Stimulated activated CD4-positive, alpha-beta T cell treated with anti-CD3 and anti-CD28 coated beads, Interleukin-1b, Interleukin-23, amount 100 ng/mL, for 48 hours (primary cell): ENCODE data around the gene NRAP.

Experiments used
- DNase-seq: peaks from one replicate; pipeline ENCODE4 v3.0.0-alpha.2; 2020

NRAP gene, protein sequence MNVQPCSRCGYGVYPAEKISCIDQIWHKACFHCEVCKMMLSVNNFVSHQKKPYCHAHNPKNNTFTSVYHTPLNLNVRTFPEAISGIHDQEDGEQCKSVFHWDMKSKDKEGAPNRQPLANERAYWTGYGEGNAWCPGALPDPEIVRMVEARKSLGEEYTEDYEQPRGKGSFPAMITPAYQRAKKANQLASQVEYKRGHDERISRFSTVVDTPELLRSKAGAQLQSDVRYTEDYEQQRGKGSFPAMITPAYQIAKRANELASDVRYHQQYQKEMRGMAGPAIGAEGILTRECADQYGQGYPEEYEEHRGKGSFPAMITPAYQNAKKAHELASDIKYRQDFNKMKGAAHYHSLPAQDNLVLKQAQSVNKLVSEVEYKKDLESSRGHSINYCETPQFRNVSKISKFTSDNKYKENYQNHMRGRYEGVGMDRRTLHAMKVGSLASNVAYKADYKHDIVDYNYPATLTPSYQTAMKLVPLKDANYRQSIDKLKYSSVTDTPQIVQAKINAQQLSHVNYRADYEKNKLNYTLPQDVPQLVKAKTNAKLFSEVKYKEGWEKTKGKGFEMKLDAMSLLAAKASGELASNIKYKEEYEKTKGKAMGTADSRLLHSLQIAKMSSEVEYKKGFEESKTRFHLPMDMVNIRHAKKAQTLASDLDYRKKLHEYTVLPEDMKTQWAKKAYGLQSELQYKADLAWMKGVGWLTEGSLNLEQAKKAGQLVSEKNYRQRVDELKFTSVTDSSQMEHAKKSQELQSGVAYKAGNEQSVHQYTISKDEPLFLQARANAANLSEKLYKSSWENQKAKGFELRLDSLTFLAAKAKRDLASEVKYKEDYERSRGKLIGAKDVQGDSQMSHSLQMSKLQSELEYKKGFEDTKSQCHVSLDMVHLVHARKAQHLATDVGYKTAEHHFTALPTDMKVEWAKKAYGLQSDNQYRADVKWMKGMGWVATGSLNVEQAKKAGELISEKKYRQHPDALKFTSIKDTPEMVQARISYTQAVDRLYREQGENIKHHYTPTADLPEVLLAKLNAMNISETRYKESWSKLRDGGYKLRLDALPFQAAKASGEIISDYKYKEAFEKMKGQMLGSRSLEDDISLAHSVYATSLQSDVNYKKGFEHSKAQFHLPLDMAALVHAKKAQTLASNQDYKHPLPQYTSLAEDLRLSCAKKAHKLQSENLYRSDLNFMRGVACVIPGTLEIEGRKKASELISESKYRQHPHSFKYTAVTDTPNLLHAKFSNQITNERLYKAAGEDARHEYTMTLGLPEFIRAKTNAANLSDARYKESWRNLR (N-terminal part only)

DNA sequence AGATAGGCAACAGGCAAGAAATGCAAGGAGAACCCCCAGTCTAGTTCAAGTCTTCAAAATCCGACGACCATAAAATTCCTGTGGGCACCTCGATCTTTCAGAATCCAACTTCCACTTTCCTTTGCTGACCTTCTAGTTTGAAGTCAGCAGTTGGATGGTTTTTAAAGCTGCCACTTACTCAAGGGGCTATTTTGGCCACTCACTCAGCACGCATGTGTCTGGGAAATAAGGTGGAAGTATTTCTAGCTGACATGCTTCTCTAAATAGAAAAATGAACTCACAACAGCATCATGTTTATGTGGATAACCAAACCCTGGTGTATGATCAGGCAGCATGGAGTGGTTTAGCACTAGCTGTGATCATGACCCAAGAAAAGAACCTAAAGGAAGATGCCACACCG is at the start of gene NRAP:
Gene NRAP (minus strand): TSS at position 134 of the 400 bp plus-strand sequence. CDS start 159 bp downstream, outside the sequence.
- DNase-seq, result no peak

DNA sequence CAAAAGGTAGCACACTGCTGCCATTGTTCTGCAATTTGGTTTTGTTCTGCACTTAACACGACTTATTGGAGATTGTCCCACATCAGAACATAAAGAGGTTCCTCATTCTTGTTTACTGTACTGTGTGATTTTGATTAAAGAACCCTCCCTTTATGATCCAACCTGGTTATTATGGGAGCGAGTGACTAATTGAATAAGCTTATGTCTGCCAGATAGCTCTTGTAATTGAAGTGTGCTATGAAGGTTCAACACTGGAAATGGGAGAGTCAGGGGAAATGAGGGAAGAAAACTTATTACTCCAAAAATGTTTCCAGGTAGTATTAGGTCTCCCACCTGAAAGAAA is 49.8 kb upstream of the NRAP start:
- no peak for DNase-seq

DNA sequence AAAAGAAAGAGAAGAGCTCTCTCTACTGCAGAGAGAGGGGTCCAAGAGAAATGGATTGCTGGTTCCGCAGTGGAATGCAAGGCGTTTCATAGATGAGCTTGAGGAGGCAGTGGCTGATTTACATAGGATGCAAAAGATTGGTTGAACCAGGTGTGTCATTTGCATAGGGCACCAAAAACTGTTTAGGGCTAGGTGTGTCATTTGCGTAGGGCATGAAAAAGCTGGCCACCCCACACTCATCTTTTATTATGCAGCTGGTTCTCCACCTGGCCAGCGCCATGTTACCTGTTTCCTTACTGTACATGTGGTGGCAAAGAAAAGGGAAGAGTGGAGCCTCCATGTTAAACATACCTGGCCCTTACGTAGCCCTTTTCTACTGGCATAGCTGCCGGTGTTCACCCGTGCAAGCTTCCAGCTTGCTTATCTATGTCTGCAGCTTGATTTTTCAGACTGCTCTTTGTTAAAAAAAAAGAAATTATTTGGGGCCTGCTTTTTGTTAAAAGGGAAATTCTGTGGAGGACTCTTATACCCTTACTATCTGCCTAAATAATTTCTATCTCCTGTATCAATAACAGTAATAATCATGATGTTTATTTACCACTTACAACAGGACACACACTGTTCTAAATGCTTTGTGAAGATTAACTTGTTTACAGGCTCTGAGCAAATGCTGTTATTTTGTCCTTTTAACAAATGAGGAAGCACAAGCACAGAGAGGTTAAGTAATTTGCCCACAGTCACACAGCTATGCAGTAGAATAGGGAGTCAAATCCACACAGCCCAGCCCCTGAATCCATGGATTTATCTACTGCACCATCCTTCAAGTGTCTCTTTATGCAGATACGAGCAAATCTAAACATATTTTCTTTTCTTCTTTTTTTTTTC is 49.2 kb upstream of the NRAP start:
- no peak for DNase-seq

DNA sequence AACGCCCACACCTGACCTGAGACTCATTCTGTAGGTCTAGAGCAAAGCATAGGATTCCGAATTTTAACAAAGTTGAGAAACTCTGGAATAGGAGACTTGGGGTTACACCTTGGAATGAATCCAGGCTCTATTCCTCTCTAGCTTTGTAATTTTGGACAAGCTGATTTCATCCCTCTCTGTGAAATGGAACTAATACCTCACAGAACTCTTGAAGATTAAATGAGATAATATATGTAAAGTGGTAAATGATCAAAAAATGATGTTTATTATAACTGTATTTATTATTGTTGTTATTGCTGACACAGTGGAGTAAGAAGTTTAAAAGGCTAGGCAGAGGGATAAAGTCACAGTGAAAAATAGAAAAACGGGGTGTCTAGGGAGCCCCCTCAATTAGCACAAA is 48.2 kb upstream of the NRAP start:
- no peak for DNase-seq

DNA sequence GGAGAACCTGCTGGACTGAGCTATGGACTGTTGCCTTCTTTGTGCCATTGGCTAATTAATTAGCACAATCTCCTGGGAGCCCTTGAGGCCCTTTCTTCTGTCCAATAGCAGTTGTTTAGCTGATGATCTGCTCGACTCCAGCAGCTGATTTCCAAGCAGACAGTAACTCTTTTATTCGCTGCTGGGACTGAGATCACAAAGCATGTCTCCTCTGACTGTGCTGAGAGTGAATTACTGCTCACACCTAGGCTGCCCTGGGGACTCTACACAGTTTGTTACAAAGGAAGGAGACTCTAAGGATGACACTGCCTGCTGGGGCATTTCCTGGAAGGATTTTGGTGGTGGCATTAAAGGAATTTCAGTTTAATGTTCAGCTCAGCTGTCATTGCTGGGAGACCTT is 47.3 kb upstream of the NRAP start:
- no peak for DNase-seq

DNA sequence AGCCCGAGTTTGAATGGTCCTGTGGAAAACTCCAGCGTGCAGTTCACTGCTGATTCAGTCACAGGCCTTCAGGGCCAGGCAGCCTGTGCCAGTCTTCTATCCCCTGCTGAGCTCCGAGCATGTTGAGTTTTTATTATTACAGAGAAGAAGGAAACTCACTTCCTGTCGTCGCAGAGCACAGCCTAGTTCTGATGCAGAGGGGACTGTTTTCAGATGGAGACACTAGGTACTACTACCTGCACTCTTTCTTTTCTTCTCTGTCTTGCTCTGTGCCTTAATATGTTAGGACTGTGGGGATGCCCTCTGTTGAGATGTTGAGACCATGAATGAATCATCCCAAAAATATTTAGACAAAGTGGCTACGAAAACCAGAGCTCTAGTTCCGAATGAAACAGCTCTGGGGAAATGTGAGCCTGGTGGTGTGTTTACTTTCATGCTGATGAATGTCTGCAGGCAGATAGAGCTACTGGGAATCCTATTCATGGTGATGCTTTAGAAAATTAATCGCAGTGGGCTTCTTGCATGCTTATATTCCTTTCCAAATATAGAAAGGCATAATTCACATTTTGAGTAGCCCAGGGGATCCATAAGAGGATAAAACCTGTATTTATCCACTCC is 45.5 kb upstream of the NRAP start:
- no peak for DNase-seq

DNA sequence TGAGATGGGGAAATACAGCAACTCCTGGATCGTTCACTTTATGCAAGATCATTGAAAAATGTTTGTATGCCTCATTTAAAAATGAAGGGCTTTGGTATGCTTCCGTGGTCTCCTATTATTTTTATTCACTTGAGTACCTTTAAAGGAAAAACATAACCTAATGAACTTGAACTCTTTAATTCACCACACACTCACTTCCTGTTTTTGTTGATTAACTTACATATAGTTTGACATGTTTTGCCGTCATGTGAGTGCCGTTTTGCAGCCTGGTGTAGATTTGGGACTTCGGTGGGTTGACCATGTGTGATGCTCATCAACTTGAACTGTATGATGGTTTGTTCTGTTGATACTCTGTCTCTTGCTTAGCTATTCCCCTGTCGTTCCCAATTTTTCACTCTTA is 44.8 kb upstream of the NRAP start:
- DNase-seq, result no peak

DNA sequence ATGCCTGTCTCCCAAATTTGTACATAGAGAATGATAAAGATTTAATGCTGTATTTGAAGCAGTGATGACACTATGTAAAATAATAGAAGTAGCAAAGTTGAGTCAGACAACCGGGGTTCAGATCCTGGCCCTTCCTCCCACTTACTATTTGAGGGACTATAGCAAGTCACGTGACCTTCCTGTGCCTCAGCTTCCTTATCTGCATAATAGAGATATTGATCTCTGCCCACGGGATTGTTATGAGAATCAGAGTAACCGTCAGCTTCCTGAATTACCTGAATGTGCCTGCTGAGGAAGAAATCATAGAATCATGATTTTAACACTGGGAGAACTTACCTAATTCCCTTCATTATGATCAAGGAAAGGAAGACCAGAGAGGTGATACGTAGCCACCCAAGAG is 42.8 kb upstream of the NRAP start:
- no peak for DNase-seq

DNA sequence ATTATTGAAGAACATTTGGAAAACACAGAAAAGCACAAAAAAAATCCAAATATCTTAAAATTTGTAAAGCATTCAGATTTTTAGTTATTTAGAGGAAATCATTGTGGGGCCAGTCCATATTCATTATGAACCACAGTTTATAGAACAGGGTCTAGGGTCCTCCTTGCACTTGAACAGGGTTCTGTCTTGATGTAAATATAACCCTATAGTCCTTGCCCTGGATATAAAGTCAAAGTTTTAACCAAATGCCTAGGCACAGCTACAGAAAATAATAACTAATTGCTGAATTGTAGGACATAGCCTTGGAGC is 41.5 kb upstream of the NRAP start:
- DNase-seq, result no peak

DNA sequence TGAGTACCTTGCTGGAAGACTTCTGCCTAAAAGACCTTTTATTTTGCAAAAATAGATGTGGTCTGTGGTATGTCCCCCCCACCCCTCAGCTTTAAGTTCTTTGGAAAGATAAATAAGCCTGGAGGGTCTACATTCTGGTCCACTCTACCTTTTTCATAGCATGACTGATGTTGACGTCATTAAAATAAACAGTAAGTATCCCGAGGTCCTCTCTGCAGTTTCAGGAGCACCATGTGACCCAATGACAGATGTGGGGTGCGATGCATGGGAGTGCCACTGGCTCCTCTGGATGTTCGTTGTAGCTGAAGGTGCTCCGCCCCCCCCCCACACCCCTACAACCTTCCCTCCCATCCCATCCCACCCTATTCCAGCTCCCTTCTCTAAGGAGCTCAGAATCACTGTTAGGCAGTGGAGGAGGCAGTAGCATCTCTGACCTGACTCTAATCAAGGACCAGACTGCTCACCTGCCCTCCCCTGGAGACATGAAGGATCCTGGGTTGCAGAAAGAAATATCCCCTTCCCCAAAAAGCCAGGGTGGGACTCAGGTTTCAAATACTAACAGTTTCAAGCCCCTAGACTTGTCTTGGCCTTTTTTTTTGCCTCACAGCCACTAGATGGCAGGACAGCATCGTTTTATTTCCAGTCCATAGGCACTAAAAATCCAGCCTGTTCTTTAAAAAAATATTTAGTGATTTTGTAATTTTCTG is 40.9 kb upstream of the NRAP start:
- DNase-seq, result no peak

DNA sequence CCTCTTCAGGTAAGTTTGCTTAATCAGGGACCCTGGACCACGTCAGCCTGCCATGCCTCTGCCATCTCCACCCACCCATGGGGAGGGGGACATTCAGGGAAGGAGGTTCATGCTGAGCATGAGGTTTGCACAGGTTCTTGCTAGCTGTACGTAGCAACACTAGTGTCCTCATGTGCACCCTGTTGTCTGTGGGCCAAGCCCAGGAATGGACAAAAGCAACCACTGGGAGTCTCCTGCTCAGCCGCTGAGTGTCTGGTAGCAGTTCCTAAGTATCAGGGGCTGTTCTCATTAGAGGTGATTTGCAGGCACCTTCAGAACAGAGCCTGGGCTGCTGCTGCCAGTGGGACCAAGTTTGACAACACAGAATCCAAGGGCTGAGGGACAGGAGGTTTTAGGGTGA is 33.8 kb upstream of the NRAP start:
- no peak for DNase-seq

DNA sequence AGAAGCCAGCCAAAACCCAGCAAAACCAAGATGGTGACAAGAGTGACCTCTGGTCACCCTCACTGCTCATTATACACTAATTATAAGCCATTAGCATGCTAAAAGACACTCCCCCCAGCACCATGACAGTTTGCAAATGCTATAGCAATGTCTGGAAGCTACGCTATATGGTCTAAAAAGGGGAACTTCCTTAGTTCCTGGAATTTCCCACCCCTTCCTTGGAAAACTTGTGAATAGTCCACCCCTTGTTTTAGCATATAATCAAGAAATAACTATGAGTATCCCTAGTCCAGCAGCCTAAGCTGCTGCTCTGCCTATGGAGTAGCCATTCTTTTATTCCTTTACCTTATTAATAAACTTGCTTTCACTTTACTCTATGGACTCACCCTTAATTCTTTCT is 31.9 kb upstream of the NRAP start:
- DNase-seq, result no peak

DNA sequence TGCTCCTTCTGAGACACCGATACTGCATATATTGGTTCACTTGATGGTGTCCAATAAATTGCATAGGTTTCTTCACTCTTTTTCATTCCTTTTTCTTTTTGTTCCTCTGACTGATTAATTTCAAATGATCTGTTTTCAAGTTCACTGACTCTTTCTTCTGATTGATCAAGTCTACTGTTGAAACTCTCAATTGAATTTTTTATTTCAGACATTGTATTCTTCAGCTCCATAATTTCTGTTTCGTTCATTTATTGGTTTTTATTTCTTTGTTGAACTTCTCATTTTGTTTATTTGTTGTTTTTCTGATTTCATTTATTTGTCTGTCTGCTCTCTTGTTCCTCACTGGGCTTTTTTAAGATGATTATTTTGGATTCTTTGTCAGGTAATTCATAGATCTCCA is 29.5 kb upstream of the NRAP start:
- no peak for DNase-seq

DNA sequence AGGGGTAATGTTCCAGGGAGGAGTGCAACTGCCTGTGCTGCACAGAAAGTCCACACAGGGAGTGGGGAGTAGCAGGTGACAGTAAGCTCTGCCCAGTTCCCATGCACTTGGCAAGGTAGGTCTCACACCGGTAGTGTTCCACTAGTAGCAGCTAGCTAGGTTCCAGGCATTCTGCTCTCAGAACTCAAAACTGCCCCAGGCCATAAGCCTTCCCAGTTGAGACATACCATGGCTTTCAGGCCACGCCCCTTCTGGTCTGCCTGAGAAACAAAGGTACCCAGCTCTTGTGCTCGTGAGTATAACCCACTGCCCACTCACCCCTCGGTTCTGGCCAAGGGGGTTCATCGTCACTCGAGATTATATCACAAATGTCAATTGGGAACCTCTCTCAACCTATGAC is 28.4 kb upstream of the NRAP start:
- no peak for DNase-seq

DNA sequence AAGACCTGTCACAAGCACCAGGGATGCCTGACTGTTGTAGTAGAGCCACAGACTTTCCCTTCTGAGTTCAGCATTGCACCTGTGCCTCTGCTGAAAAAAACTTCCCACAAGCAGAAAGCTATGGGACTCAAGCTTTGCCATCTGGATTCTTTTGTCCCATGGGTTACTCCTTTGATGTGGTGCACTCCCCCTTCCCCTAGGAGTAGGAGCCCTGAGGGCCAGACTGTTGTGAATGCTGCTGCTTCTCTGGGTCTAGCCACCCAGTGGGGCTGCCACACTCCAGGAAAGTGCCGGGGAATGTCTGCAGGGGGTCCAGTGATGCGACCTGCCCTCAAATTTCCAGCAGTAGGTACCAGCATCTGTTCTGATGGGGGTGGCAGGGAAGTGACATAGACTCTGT is 27.5 kb upstream of the NRAP start:
- DNase-seq, result no peak

DNA sequence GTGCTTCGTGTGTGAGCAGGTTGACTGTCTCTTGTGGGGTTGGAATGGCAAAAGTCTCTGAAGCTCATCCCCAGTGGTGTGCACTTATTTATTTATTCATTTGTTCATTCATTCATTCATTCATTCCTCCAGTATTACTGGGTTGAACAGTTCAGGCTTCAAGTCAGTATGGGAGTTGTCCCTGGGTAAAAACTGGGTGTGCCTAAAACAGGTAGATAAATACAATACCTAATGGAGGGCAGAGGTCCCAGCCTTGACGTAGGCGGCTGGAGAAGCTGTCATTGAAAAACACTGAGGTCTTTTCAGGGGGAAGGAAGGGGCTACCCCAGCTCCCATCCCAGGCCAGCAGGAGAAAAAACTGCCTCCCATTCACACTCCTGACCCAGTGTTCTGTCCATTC is 26.9 kb upstream of the NRAP start:
- DNase-seq, result no peak

DNA sequence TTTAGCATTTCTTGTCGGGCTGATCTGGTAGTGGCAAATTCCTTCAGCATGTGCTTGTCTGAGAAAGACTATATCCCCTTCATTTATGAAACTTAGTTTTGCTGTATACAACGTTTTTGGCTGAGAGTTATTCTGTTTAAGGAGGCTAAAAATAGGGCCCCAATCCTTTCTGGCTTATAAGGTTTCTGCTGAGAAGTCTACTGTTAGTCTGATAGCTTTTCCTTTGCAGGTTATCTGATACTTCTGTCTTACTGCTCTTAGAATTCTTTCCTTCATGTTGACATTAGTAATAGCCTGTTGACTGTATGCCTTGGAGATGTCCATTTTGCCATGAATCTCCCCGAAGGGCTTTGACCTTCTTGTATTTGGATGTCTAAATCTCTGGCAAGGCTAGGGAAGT is 25.7 kb upstream of the NRAP start:
- no peak for DNase-seq

DNA sequence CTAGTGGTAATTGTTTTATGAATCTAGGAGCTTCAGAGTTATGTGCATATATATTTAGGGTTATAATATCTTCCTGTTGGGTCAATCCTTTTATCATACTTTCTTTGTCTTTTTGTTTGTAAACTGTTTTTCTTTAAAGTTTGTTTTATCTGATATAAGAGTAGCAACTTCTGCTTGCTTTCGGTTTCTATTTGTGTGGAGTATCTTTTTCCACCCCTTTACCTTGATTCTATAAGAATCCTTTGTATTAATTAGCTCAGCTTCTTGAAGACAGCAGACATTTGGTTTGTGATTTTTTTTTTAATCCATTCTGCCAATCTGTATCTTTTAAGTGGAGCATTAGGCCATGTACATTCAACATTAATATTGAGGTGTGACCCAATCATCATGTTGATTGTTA is 25.2 kb upstream of the NRAP start:
- no peak for DNase-seq

DNA sequence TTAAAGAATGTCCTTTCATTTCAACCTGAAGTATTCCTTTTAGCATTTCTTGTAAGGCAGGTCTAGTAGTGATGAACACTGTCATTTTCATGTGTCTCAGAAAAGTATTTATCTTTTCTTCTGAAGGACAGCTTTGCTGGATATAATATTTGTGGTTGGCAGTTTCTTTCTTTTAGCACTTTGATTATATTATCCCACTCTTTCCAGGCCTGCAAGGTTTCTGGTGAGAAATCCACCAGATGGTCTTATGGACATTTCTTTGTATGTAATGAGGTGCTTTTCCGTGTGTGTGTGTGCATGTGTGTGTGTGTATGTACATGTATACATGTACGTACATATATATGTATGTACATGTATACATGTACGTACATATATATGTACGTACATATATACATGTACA is 23.2 kb upstream of the NRAP start:
- DNase-seq, result no peak

DNA sequence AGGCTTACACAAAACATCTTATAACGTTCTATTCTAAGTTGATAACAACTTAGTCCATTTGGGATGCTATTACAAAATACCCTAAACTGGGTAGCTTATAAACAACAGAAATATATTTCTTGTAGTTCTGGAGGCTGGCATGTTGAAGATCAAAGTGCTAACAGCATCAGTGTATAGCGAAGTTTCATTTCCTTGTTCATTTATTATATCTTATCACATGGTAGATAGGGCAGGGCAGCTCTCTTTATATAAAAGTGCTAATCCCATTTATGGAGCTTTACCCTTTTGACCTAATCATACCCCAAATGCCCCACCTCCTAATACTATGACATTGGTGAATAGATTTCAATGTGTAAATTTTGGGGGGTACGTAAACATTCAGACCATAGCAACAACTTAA is 22.2 kb upstream of the NRAP start:
- no peak for DNase-seq

DNA sequence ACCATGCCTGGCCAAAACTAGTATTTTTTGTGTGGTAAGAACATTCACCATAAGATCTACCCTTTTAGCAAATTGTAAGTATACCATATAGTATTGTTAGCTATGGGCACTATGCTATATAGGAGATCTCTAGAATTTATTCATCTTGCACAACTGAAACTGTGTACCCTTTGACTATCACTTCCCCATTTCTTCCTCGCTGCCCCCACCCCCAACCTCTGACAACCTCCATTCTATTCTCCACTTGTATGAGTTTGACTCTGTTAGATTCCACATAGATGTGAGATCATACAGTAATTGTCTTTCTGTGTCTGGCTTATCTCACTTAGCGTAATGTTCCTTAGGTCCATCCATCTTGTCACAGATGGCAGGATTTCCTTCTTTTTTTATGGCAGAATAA is 19.5 kb upstream of the NRAP start:
- no peak for DNase-seq
